Stimulated activated CD4-positive, alpha-beta T cell treated with anti-CD3 and anti-CD28 coated beads, Interleukin-1b, Interleukin-23, amount 100 ng/mL, for 4 hours (primary cell): ENCODE results near the gene FMN1.

ENCODE experiments used
- DNase-seq, 2 donors: peaks; one replicate each; pipeline ENCODE4 v3.0.0-alpha.2; 2020; ENCODE audit warnings: low read depth in 2 of 2

FMN1 gene, protein sequence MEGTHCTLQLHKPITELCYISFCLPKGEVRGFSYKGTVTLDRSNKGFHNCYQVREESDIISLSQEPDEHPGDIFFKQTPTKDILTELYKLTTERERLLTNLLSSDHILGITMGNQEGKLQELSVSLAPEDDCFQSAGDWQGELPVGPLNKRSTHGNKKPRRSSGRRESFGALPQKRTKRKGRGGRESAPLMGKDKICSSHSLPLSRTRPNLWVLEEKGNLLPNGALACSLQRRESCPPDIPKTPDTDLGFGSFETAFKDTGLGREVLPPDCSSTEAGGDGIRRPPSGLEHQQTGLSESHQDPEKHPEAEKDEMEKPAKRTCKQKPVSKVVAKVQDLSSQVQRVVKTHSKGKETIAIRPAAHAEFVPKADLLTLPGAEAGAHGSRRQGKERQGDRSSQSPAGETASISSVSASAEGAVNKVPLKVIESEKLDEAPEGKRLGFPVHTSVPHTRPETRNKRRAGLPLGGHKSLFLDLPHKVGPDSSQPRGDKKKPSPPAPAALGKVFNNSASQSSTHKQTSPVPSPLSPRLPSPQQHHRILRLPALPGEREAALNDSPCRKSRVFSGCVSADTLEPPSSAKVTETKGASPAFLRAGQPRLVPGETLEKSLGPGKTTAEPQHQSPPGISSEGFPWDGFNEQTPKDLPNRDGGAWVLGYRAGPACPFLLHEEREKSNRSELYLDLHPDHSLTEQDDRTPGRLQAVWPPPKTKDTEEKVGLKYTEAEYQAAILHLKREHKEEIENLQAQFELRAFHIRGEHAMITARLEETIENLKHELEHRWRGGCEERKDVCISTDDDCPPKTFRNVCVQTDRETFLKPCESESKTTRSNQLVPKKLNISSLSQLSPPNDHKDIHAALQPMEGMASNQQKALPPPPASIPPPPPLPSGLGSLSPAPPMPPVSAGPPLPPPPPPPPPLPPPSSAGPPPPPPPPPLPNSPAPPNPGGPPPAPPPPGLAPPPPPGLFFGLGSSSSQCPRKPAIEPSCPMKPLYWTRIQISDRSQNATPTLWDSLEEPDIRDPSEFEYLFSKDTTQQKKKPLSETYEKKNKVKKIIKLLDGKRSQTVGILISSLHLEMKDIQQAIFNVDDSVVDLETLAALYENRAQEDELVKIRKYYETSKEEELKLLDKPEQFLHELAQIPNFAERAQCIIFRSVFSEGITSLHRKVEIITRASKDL (N-terminal part only)

DNA sequence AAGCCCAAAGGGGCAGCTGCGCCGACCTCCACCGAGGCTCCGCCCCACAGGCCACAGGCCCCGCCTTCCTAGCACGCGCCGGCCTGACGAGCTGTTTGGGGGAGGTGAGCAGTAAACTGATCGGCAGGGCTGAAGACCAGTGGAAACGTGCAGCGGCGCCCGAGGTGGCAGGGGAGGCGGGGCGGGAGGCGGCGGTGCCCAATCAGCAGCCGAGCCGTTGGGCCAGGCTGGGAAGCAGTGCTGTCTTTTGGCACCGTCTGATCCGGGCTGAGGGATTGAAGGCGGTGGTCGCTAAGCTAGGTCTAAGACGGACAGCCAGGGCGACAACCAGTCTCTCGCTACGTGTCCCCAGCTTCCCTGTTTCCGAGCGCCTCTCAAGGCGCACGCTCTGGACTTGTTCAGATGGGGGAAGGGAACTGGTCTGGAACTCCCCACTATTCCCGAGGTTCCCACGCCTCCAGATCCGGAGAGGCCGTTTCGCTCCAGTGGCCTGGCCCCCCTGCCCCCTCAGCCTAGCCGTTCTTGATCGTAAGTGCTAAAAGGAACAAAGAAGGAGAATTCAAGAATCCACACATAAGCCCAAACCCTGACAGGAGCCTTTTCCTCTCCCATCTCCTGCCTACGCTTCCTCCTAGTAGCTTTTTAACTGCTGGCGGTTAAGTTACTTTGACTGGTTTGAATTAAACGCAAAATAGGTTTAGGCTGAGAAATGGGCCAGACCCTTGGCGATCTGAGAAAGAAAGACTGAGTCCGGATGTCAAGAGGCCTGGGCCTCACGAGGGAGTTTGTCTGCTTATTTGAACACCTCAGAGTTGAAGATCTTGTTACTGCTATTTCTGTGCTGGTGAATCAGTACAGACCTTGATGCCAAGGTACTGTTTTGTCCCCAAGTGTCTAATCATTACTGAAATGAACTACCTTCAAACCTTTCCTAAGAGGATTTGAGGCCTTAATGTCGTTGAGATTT is at the start of gene FMN1:
FMN1 (minus strand) TSS at position 11 of the 967 bp plus-strand sequence. CDS start 39,800 bp downstream, outside the sequence.
- peak; percentile 86 to 91 for DNase-seq

DNA sequence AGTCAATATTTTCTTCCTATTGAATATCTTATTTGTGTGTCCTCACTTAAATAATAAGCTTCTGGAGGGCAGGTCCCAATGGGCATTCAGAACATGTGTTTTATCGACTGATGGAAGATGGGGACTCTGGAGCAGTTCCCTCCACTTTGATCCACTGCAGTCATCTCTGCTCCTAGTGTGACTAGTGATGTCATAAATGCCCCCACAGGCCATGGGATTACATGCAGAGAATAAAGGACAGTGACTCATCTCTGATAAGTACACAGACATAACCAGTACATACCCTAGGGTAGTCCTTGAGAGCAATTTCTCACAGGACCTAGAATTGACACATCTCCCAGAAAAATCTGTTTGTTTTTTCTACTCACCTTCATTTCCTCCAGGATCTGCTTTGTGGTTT is 49.4 kb upstream of the FMN1 start:
- DNase-seq: no peak

DNA sequence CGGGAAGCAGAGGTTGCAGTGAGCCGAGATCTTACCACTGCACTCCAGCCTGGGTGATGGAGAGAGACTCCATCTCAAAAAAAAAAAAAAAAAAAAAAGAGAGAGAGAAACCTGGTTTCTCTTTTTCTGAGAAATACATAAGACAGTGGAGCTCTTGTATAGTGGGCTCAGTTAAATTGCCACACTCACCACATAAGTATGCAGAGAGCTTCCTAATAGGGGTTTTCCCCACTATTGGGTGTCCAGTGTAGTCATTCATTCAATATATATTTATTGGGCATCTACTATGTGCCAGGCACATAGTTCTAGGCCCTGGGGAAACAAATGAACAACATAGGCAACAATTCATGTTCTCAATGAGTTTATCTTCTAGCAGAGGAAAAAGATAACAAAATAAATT is 48.9 kb upstream of the FMN1 start:
- DNase-seq: no peak

DNA sequence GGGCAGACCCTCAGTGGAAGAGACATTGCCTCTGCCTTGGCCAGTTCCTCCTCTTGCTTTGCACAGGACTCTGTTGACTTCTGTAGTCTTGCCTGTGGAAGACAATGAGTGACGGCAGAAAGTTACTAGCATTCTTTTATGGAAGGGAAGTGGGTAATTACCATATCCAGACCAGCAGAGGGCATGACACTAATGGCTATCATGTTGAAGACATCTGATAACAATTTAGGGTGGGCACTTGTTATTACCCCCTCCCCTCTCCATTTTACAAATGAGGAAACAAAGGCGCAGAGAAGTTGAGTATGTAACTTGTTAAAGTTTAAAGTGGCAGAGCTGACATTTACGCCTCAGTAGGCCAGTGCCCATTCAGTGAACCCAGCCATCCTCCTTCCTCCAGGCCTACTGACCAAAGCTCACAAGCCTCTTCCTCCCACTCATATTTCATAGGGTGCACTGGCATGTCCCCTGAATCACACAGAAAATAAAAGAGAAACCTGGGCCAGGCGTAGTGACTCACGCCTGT is 48.2 kb upstream of the FMN1 start:
- no peak for DNase-seq

DNA sequence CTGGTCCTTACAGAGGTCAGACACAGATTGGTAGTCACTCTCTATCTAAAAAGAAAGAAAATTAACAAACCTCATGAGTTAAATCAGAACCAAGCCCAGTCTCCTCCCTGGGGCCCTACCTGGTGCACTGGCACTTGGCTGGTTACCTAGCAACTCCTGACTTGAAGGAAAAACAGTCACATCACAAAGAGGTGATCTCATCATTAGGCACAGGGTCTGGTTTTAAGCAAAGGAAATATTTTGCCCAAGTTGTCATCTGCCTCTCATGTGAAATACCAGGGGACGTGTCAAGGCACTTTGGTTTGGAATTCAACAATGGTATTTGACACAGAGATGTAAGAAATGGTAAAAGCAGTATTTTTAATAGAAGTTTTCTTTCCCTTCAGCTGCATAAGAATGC is 47.7 kb upstream of the FMN1 start:
- DNase-seq: no peak

DNA sequence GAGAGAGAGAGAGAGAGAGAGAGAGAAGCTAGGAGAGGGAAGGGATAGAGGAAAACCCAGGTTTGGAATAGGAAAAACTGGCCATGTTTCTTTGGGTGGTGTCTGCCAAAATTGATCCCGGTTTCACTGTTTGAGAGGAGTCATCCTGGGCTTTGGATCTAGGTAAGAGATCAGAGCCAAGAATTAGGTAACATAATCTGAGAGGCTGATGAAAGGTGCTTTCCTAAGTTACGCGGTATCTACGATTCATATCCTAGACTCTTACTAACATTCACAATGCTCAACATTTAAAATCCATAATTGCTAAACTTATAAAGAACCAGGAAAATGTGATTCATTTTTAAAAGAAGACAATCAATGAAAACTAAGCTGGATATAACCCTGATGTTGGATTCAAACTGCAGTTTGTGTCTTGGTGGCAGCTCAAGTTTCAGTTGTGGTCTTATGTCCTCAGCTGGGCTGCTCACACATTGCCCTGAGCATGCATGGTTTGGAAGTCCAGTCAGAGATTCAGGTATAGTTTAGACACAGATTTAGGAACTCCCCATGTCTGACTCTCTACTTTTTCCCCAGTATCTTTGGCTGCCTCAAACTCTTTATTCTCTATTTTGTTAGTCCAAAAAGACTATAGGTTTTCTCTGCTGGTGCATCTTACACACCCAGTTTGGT is 42.5 kb upstream of the FMN1 start:
- no peak for DNase-seq

DNA sequence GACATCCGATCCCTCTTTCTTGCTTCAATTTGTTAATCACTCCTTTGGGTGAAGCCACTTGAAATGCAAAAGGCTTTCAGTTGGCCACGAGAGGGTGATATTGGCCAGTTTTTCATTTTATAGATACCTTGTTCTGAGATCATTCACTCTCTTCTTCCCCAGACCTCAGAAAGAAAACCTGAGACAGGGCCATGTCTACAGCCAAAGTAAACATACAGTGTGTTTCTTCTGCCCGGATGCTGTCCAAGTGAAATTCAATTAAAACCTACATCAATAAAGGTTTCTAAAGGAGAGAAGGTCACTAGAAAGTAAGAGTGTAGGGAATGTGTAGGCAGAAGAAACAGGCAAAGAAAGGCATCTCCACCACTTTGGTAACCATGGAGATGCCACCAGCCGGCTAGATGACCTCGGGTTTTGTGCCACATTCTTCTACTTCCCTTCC is 39.5 kb upstream of the FMN1 start:
- no peak for DNase-seq

DNA sequence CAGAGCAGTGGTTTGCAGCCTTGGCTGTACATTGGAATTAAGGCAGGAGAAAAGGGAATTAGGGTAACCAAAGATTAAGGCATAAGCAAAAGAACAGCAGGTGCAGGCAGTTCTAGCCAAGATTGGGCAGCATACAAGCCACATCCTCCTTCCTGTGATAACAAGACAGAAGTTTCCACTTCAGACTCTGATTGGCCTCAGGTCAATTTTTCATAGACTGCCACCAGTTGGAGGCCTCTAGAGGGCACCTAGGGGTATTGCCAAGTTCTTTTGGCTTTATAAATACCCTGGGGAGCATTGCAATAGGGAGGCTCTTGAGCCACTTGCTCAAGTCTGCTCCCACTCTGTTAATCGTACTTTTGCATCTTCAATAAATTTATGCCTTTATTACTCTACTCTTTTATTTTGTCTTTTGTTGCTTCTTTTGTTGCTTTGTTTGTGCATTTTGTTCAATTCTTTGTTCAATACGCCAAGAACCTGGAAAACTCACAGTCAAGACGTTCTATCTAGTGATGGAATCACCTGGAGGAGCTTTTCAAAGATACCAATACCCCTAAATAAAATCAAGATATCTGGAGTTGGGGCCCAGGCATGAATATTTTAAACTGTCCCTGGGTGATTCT is 32.2 kb upstream of the FMN1 start:
- peak; percentile 7 to 42 for DNase-seq

DNA sequence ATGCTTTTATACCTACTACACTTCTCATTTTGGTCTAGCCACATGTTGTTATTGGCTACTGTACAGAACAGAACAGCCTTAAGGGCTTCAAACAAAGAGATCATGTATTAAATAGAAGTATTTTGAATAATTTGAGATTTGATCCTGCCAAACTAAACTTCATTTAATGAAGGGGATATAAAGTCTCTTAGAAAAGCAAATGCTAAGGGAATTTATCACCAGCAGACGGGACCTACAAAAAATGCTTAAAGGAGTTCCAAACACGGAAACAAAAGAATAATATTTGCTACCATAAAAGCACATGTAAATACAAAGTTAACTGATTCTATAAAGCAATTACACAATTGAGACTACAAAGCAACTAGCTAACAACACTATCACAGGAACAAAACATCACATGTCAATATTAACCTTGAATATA is 23.6 kb upstream of the FMN1 start:
- DNase-seq: no peak

DNA sequence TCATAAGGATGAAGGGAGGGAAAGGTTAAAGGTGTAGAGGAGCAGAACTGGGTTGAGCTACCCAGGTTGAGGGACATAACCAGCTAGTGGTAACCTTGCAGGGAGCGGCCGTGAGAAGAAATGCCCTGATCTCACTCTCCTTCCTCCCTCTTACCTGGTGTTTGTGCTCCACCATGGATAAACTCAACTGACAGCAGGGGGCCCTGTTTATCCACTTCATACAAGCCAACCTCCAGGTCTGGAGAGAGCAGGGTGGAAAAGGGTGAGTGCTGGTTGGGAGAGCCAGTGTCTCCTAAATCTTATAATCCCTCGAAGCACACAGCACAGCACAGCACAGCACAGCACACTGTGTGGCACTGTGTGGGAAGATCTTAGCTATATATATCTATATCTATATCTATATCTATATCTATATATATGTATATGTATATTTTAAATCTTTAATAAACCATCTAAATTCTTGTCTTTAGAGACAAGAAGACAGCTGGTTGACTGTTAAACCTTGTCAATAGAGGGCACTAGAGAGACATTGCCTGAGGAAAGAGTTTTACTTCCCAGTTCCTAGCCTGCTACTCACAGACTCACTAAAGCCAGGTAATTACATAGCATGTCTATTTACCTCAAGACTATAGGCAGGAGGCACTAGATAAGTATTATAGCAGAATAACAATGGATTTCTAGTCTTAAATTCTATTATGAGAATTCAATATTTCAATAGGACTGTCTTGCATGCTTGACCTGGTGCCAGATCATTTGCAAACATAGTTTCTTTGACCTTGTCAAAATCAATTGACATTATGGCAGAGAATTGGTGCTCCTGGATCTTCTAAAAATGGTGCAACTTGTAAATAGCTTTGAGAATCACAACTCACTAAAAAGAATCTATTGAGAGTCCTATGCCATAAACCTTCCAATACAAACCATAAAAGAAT is 21.7 kb upstream of the FMN1 start:
- no peak for DNase-seq

DNA sequence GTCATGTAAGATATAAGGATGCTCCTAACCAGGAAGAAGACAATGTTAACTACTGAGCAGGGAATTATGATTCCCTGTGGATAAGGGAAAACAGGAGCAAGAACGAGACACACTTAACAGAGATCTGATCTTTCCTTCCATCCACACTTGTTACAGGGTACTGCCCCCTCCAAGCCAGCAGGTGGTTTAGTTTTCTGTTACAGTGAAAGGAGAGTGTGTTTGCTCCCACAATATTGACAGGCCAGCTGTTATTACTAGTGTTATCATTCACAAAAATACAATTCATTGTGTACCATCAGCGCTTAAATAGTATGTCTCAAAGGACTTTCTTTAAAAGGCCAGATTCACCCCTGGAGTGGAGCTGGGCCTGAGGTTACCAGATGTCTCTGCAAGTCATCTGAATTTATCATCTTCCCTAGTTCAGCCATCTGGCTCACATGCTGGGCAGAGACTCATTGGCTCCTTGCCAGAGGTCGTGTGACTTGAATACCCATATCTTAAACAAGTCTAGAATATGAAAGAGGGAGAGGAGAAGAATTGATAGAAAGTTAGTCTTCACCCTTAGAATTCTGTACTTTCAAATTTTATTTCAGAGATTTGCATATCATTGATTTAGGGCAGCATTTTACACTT is 16.8 kb upstream of the FMN1 start:
- no peak for DNase-seq

DNA sequence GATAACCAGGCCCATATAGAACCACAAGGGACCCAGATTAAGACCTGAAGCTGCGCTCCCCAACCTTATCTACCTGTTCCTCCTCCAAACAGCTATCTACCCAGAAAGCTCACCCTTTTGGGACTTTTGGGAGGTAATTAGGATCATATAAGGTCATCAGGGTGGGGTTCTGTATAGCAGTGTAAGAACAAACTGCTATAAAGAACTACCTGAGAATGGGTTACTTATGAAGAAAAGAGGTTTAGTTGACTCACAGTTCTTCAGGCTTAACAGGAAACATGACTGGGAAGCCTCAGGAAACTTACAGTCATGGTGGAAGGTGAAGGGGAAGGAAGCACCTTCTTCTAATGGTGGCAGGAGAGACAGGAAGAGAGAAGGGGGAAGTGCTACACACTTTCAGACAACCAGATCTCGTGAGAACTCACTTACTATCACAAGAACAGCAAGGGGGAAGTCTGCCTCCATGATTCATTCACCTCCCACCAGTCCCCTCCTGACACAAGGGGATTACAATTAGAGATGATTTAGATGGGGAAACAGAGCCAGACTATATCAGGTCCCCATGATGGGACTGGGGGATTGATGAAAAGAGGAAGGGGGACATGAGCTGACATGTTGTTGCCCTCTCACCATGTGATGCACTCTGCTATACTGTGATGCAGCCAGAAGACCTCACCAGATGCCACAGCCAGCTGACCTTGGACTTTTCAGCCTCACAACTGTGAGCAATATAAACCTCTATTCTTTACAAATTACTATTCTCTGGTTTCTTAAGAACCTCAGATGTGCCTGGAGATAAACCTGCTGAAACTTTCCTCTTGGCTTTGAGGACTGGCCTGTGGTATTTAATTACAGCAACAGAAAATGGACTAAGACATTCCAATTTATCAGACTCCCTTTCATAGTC is 15.3 kb upstream of the FMN1 start:
- DNase-seq: no peak

DNA sequence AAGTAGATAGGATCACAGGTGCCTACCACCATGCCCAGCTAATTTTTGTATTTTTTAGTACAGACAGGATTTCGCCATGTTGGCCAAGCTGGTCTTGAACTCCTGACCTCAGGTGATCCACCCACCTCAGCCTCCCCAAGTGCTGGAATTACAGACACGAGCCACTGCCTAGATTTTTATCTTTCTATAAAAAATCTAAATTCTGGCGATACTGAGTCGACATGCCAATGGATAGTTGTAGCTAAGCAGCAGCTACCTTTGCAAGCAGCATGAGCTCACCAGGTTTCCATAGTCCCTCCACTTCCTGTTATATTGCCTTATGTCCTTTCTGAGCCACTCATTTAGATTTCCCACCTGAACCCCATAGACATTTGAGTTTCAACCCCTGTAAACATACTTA is 13.1 kb upstream of the FMN1 start:
- DNase-seq: no peak

DNA sequence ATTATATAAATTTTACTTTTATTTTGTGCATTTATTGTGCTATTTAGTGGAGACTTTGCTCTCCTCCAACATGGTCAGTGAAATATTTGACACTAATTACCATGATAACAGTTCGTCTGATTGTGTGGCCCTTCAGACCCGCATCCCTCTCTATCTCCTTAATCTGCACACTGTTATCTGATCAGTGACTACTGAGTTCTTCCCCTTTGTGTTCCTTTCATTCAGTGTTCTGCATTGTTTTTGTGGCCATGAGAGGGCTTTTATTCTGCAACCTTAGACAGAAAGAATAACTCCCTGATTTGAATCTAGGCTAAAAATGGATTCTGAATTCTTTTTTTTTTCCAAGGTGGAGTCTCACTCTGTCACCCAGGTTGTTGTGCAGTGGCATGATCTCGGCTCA is 11.9 kb upstream of the FMN1 start:
- DNase-seq: no peak

DNA sequence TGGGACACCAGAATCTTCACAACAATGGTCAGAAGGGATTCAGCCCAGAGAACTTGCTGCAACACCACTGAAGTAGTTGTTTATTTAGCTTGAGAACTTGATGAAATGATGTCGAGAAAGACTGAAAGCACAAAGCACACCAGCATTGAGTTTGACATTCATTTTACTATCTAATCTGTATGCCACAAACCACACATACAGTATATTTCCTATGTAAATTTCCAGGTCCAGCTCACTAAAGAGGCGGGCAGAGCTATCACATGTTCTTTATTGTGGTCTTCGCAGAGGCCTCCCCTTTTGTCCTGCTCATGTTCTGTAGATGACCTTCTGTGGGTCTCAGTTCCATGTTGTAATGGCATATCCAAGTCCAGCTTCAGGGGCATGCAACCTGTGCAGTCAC is 10.4 kb upstream of the FMN1 start:
- DNase-seq: no peak

DNA sequence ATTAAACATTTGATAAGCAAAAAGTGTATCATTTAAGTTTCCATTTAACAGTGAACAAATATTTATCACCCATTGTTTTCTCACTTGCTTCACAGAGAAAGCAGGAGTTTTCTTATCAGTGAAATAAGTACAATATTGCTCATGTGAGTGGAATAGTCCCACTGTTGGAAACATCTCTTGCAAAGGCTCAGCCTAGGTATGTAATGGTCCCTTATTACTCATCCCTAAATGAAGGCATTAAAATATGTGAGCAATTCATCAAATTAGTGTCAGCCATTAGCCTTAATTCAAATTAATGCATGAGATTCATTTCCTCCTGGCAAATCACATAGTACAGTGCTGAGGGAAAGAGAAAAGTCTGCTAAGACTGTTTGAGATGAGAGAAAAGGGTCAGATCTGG is 9.6 kb upstream of the FMN1 start:
- DNase-seq: no peak
